GM04503 (cell line): ENCODE measurements around the gene CSF3R.
"Not testable (repeated sequence)": the region's sequence is repeated elsewhere in the genome, so short reads cannot be mapped to it uniquely, and the experiment has no call there.

Experiments
- DNase-seq: peaks from one replicate; pipeline ENCODE4 v3.0.0-alpha.2; 2012; ENCODE audit warnings: low read depth

The CSF3R gene

GRCh38 chr1:36481771-36482723 is 666 bp downstream of the CSF3R start:
- no peak for DNase-seq

- no peak for DNase-seq
These were observed 1.6 kb downstream of the CSF3R start for GRCh38 chr1:36481091-36481490.

- no peak for DNase-seq
These were observed 2.6 kb downstream of the CSF3R start for GRCh38 chr1:36480161-36480560.

GRCh38 chr1:36479505-36480051 is 3.1 kb downstream of the CSF3R start:
- no peak for DNase-seq

GRCh38 chr1:36477615-36478014 is 5.1 kb downstream of the CSF3R start:
- not testable (repeated sequence) for DNase-seq

GRCh38 chr1:36476945-36477344 is 5.8 kb downstream of the CSF3R start:
- no peak for DNase-seq

GRCh38 chr1:36475910-36476604 is 6.7 kb downstream of the CSF3R start:
- DNase-seq, result no peak

GRCh38 chr1:36475341-36475740 is 7.4 kb downstream of the CSF3R start:
- no peak for DNase-seq

GRCh38 chr1:36472656-36473055 is 10.1 kb downstream of the CSF3R start:
- DNase-seq, result no peak

- DNase-seq, result no peak
These were observed 10.7 kb downstream of the CSF3R start for GRCh38 chr1:36471830-36472641.

- no peak for DNase-seq
These were observed 13.6 kb downstream of the CSF3R start for GRCh38 chr1:36469163-36469562.

GRCh38 chr1:36467700-36468455 is 14.8 kb downstream of the CSF3R start:
- DNase-seq, result no peak

- no peak for DNase-seq
These were observed 15.7 kb downstream of the CSF3R start for GRCh38 chr1:36467027-36467410.

GRCh38 chr1:36466370-36467026 is 16.2 kb downstream of the CSF3R start:
- no peak for DNase-seq

- no peak for DNase-seq
These were observed 16.9 kb downstream of the CSF3R start for GRCh38 chr1:36465731-36466369.

GRCh38 chr1:36464605-36465393 is 17.9 kb downstream of the CSF3R start:
- DNase-seq, result no peak

- DNase-seq, result peak; percentile 82
These were observed 18.7 kb downstream of the CSF3R start, which contains the start of gene MRPS15 for GRCh38 chr1:36463803-36464604. Gene MRPS15 (minus strand): TSS chr1:36464384. CDS start chr1:36464275, 109 bp downstream.

- no peak for DNase-seq
These were observed 19.3 kb downstream of the CSF3R start for GRCh38 chr1:36463463-36463802.

- DNase-seq, result no peak
These were observed 23.8 kb downstream of the CSF3R start for GRCh38 chr1:36458910-36459309.
